GM10248 (cell line): Measurements from ENCODE around the gene TSC22D2.
A peak's percentile ranks its signal among the peaks of the same experiment; 100 is the strongest.
"Not testable (repeated sequence)": the region's sequence is repeated elsewhere in the genome, so short reads cannot be mapped to it uniquely, and the experiment has no call there.

Source experiments
- CTCF ChIA-PET: fragments of 300-600 bp; sonication (Branson Sonifier 250); formaldehyde crosslinking; extraction: SDS; loops from one replicate; lab custom pipeline; 2021; ENCODE audit warnings: antibody characterized with exemption; lab: Yijun Ruan, JAX
- POLR2A ChIA-PET: fragments of 350-650 bp; sonication (Branson Sonifier 250); formaldehyde crosslinking; extraction: SDS; loops from one replicate; lab custom pipeline; 2020; ENCODE audit warnings: antibody characterized with exemption; lab: Yijun Ruan, JAX
- DNase-seq: peaks from one replicate; pipeline ENCODE4 v3.0.0; 2012; ENCODE audit errors: extremely low spot score
- TF ChIP-seq, protein P1 (sequence below): IDR thresholded peaks from 2 replicates; pipeline ENCODE4 v1.5.1; 2012; ENCODE audit warnings: mild to moderate bottlenecking, low read depth; ENCODE audit errors: extremely low read depth, missing control alignments, control extremely low read depth

Gene TSC22D2

DNA sequence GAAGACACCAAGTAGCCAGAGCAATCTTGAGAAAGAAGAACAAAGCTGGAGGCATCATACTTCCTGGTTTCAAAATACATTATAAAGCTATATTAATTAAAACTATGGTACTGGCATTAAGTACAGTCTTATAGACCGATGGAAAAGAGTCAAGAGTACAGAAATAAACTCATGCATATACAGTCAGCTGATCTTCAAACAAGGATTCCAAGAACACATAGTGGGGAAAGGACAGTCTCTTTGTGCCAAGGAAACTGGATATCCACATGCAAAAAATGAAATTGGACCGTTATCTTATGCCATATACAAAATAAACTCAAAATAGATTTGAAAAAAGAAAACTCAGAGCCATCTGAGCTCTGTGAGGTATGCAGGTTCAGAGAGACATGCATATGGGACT, 80.8 kb downstream of the TSC22D2 start:
- ChIA-PET CTCF (interaction anchor here (0.9 to 1.3 kb wide), 4 partner anchors 9 to 264 kb away, joined by 3 to 4 read pairs (median 4); no protein-coding TSS in a partner anchor), POLR2A (no interaction called here)
- DNase-seq: no peak
- TF ChIP-seq, protein P1, sequence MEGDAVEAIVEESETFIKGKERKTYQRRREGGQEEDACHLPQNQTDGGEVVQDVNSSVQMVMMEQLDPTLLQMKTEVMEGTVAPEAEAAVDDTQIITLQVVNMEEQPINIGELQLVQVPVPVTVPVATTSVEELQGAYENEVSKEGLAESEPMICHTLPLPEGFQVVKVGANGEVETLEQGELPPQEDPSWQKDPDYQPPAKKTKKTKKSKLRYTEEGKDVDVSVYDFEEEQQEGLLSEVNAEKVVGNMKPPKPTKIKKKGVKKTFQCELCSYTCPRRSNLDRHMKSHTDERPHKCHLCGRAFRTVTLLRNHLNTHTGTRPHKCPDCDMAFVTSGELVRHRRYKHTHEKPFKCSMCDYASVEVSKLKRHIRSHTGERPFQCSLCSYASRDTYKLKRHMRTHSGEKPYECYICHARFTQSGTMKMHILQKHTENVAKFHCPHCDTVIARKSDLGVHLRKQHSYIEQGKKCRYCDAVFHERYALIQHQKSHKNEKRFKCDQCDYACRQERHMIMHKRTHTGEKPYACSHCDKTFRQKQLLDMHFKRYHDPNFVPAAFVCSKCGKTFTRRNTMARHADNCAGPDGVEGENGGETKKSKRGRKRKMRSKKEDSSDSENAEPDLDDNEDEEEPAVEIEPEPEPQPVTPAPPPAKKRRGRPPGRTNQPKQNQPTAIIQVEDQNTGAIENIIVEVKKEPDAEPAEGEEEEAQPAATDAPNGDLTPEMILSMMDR: no peak

DNA sequence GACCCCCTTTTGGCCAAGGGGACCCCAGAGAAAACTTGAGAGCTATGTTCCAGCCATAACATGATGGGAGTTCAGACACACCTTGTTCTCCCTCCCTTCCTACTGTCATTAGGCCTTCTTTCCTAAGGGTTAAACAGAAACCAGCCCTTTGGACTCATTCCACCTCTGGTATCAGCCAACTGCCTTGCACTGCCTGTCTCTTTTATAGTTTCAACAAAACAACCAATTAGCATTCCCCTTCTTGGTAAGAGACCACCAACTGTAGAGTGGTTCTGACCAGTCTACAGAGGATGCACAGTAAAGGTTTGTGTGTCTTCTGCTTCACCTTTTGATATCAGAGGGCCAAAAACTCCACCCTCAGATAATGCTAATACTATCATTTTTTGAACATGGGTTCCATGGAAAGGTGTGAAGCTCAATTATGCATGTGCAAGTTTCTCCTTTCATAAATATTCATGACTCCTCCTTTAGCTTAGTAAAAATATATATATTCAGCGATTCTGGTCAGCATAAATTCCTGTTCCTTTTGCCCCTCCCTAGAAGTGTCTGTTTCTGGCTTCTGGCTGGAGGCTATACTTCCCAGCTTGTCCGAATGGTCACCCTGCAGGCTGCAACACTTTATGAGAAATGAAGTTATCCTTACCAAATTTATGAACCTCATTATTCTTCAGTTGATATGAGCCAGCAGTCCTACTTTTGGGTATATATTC, 82.3 kb downstream of the TSC22D2 start:
- ChIA-PET CTCF (interaction anchor here (0.8 to 1.2 kb wide), 5 partner anchors 13 to 270 kb away, joined by 3 read pairs; no protein-coding TSS in a partner anchor), POLR2A (no interaction called here)
- no peak for DNase-seq
- TF ChIP-seq, protein P1: no peak

DNA sequence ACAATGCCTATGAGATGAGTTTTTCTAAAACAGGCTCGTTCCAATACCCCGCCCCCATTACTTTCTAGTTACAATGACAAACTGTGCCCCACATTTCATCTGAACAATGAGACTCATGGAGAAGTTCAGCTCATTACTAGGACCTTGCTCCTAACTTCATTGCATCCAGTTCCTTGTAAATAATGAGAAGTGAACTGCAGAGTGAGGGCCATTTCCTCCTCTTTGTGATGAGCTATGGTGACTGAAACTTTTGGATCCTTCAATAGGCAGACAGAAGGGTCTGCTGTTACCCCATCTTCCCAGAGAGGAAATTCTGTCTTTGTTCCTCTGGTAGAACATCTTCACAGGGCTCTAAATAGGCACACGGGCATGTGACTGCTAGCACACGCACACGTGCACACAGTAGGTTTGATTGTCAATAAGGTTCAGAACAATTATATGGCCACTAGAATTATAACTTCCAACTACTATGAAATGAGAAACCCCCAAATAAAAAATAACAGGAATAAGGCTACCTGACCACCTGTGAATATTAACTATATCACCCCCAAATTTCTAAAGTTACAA, 86.4 kb downstream of the TSC22D2 start:
- ChIA-PET POLR2A (no interaction called here), CTCF (interaction anchor here (0.9 to 6.3 kb wide), 22 partner anchors 10 to 557 kb away, joined by 3 to 50 read pairs (median 5); partner anchors contain the start of gene TSC22D2)
- DNase-seq: no peak
- TF ChIP-seq, protein P1: no peak

DNA sequence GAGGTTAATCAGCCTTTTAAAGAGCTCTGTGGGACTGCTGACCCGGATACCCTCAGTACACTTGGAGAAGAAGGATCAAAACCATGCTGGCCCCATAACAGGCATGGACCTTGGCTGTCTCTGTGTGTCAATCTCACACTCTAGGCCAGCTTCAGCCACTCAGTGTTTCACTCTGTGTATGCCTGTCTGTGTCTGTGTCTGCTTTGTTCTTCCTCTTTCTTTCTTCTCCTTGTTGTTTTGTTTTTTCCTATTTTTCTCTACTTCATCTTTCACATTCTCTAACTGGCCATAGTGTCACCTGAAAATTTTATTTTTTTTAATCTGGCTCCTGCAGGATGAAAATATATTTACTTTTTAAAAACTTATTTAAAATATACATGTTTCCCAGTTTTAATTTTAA, 87.1 kb downstream of the TSC22D2 start:
- POLR2A ChIA-PET: no interaction called here
- TF ChIP-seq, protein P1: no peak
- no peak for DNase-seq
- CTCF ChIA-PET: interaction anchor here (0.6 to 6.3 kb wide), 34 partner anchors 9 to 558 kb away, joined by 3 to 50 read pairs (median 4); partner anchors contain the start of gene TSC22D2

DNA sequence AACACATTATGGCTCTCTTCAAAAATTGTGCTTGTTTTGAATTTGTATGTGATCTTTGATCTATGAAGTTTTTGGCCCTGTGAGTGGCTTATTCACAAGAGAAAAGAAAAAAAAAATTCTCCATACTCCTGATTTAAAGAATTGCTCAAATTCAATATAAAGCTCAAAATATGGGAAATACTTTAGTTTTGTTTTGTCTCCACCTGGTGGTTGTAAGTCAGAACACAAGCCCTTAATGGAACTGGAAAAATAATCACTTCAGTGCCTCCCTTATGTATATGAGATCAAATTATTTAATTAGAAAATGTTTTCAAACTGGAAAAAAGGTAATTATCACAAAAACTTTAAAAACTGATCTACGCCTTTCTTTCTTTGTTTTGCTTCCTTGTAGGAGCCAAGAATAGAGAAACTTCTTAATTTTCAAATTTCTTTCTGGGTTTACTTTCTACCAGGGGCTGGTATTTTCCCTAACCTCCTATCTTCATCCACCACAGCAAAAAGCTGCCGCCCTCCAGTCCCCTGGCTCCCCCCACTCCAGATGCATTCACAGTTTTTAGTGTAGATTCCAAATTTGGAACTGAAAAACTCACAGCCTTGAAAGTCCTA, 87.6 kb downstream of the TSC22D2 start:
- POLR2A ChIA-PET: no interaction called here
- CTCF ChIA-PET: interaction anchor here (0.6 to 6.3 kb wide), 36 partner anchors 9 to 558 kb away, joined by 3 to 50 read pairs (median 4); partner anchors contain the start of gene TSC22D2
- DNase-seq: peak; percentile 53

DNA sequence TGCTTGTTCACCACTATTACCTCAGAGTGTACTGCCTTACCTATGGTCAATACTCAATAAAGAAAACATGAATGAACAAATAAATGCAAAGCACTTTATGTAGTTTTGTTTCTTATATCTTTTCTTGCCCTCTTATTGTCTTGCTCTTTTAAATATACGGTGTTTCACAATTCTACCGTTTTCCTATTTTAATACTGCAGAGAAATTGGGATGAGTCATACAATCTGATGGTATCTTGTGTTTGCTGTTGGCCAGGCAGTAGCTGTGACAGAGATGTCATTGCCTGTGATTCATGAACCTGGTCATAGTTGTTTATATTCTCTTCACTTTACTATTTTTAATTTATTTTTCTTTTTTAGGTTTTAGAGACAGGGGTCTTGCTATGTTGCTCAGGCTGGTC, 89.9 kb downstream of the TSC22D2 start:
- TF ChIP-seq, protein P1: no peak
- POLR2A ChIA-PET: no interaction called here
- no peak for DNase-seq
- CTCF ChIA-PET: interaction anchor here (1.5 to 6.3 kb wide), 2 partner anchors 33 to 273 kb away, joined by 3 to 50 read pairs; no protein-coding TSS in a partner anchor

More for the DNA sequence above, 87.6 kb downstream of the TSC22D2 start:
- TF ChIP-seq, protein P1: peak; percentile 61

DNA sequence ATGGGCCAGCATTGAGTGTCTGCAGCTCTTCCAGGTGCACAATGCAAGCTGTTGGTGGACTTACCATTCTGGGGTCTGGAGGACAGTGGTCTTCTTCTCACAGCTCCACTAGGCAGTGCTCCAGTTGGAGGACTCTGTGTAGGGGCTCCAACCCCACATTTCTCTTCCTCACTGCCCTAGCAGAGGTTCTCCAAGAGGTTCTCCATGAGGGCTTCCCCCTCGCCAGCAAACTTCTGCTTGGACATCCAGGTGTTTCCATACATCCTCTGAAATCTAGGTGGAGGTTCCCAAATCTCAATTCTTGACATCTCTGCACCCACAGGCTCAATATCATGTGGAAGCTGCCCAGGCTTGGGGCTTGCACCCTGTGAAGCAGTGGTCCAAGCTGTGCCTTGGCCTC, 92.9 kb downstream of the TSC22D2 start:
- DNase-seq, POLR2A ChIA-PET: not testable (repeated sequence)
- CTCF ChIA-PET: interaction anchor here (1.0 kb wide), 1 partner anchor 273 kb away, joined by 4 read pairs; no protein-coding TSS in a partner anchor
